OCI-LY7 (cell line): ENCODE measurements around the gene MEIOC.

Source experiments
- CTCF ChIP-seq: fragments of 200-600 bp; sonication (generic); conservative IDR thresholded peaks from 2 replicates; pipeline ENCODE4 v1.5.1; 2014; ENCODE audit warnings: mild to moderate bottlenecking, antibody characterized with exemption, low read length, moderate library complexity, mixed read lengths
- EZH2phosphoT487 ChIP-seq: fragments of 200-600 bp; sonication (generic); IDR thresholded peaks from 2 replicates; pipeline ENCODE4 v1.6.1; 2018; ENCODE audit warnings: low read depth, borderline replicate concordance, mild to moderate bottlenecking, mixed run types, antibody characterized with exemption, low read length, moderate library complexity, mixed read lengths

- TF ChIP-seq CTCF: no peak
- TF ChIP-seq EZH2phosphoT487: no peak
Measured at GRCh38 chr17:44645341-44645740, 10.9 kb upstream of the MEIOC start.
